ENCODE measurements around the gene SHB. TPM values are rescaled to one million over a fixed set of nuclear protein-coding genes. Genes with fewer than 3 reads are reported as not detected.

Gene SHB
- total RNA-seq, 2 experiments from 2014 or later = 0.41 to 1.0 TPM

- no peak for DNase-seq (ENCODE audit: low spot score)
- Histone ChIP-seq H3K4me2 (ENCODE audit: low read length) (no peak overlapping the region), H3K9me2 (ENCODE audit: insufficient read depth, low read length) (no peaks in the 10 kb centered on the region), H3K36me3 (ENCODE audit: insufficient read depth, low read length) (no peaks in the 10 kb centered on the region), H3K4me3 (ENCODE audit: low read depth, low read length, poor library complexity, severe bottlenecking) (no peak overlapping the region), H4K20me1 (ENCODE audit: insufficient read depth, low read length) (no peaks in the 10 kb centered on the region), H2AFZ (ENCODE audit: low read length) (no peak overlapping the region), H3K9me3 (ENCODE audit: low read length) (no peaks in the 10 kb centered on the region), H3K79me2 (ENCODE audit: insufficient read depth, low read depth, low read length) (no peaks in the 10 kb centered on the region), H3K27ac (ENCODE audit: low read depth, low read length, poor library complexity, severe bottlenecking) (no peak overlapping the region), H3K4me1 (ENCODE audit: insufficient read depth, low read length, poor library complexity, severe bottlenecking) (no peaks in the 10 kb centered on the region)
- ChIA-PET POLR2A (no interaction called here), CTCF (ENCODE audit: unreplicated experiment) (no interaction called here)
- no peak for TF ChIP-seq CTCF (conservative IDR thresholded peaks at IDR 0.05; ENCODE audit: low read length)
- no peak for TF ChIP-seq EZH2phosphoT487 (IDR thresholded peaks at IDR 0.05; ENCODE audit: borderline replicate concordance, low read depth, low read length)
- intact Hi-C loops (cut with micrococcal nuclease; ENCODE audit: unreplicated experiment) = no loop called here
- BruUV-seq (replicated peaks) = no TSS peak
Measured at GRCh38 chr9:38044706-38045105, 24.3 kb downstream of the SHB start.

GRCh38 chr9:38043931-38044623 lies 24.9 kb downstream of the SHB start:
- ChIA-PET POLR2A (no interaction called here), CTCF (ENCODE audit: unreplicated experiment) (no interaction called here)
- no peak overlapping the region for H3K4me2 ChIP-seq (ENCODE audit: low read length)
- H3K9me3 ChIP-seq (ENCODE audit: low read length) = no peaks in the 10 kb centered on the region
- H3K4me3 ChIP-seq (ENCODE audit: low read depth, low read length, poor library complexity, severe bottlenecking) = no peak overlapping the region
- BruUV-seq (replicated peaks) = no TSS peak
- H3K36me3 ChIP-seq (ENCODE audit: insufficient read depth, low read length) = no peaks in the 10 kb centered on the region
- no peak overlapping the region for H3K27ac ChIP-seq (ENCODE audit: low read depth, low read length, poor library complexity, severe bottlenecking)
- no peaks in the 10 kb centered on the region for H3K4me1 ChIP-seq (ENCODE audit: insufficient read depth, low read length, poor library complexity, severe bottlenecking)
- no peak overlapping the region for H2AFZ ChIP-seq (ENCODE audit: low read length)
- H4K20me1 ChIP-seq (ENCODE audit: insufficient read depth, low read length) = no peaks in the 10 kb centered on the region
- H3K79me2 ChIP-seq (ENCODE audit: insufficient read depth, low read depth, low read length) = no peaks in the 10 kb centered on the region
- no peak for TF ChIP-seq EZH2phosphoT487 (IDR thresholded peaks at IDR 0.05; ENCODE audit: borderline replicate concordance, low read depth, low read length)
- TF ChIP-seq CTCF (conservative IDR thresholded peaks at IDR 0.05; ENCODE audit: low read length) = no peak
- no peak for DNase-seq (ENCODE audit: low spot score)
- H3K9me2 ChIP-seq (ENCODE audit: insufficient read depth, low read length) = no peaks in the 10 kb centered on the region
- intact Hi-C loops (cut with micrococcal nuclease; ENCODE audit: unreplicated experiment) = no loop called here

- H3K4me3 ChIP-seq (ENCODE audit: low read depth, low read length, poor library complexity, severe bottlenecking) = no peak overlapping the region
- no peaks in the 10 kb centered on the region for H4K20me1 ChIP-seq (ENCODE audit: insufficient read depth, low read length)
- H3K4me1 ChIP-seq (ENCODE audit: insufficient read depth, low read length, poor library complexity, severe bottlenecking) = no peaks in the 10 kb centered on the region
- no peaks in the 10 kb centered on the region for H3K79me2 ChIP-seq (ENCODE audit: insufficient read depth, low read depth, low read length)
- BruUV-seq (replicated peaks) = no TSS peak
- no peak for DNase-seq (ENCODE audit: low spot score)
- H2AFZ ChIP-seq (ENCODE audit: low read length) = no peak overlapping the region
- CTCF ChIA-PET (ENCODE audit: unreplicated experiment) = no interaction called here
- no peak overlapping the region for H3K27ac ChIP-seq (ENCODE audit: low read depth, low read length, poor library complexity, severe bottlenecking)
- TF ChIP-seq CTCF (conservative IDR thresholded peaks at IDR 0.05; ENCODE audit: low read length) = no peak
- TF ChIP-seq EZH2phosphoT487 (IDR thresholded peaks at IDR 0.05; ENCODE audit: borderline replicate concordance, low read depth, low read length) = no peak
- POLR2A ChIA-PET = no interaction called here
- no peaks in the 10 kb centered on the region for H3K9me3 ChIP-seq (ENCODE audit: low read length)
- no peaks in the 10 kb centered on the region for H3K9me2 ChIP-seq (ENCODE audit: insufficient read depth, low read length)
- no peak overlapping the region for H3K4me2 ChIP-seq (ENCODE audit: low read length)
- H3K36me3 ChIP-seq (ENCODE audit: insufficient read depth, low read length) = no peaks in the 10 kb centered on the region
- intact Hi-C loops (cut with micrococcal nuclease; ENCODE audit: unreplicated experiment) = no loop called here
Measured at GRCh38 chr9:38042626-38043357, 26.2 kb downstream of the SHB start.
